ENCODE measurements around the gene MBD3.

MBD3 gene

GRCh38 chr19:1576242-1577089, 16.2 kb downstream of the MBD3 start:
- TF ChIP-seq CTCF (IDR thresholded peaks at IDR 0.05; ENCODE audit: unreplicated experiment in 3 of 3): no peak
- H3K36me3 Mint-ChIP-seq (ENCODE audit: low read depth): peaks cover 23% of the 10 kb centered on the region
- no peaks in the 10 kb centered on the region for H3K9me3 Mint-ChIP-seq
- no peak overlapping the region for H3K27ac Mint-ChIP-seq
- no peaks in the 10 kb centered on the region for H3K4me1 Mint-ChIP-seq
- no peaks in the 10 kb centered on the region for H3K27me3 Mint-ChIP-seq (ENCODE audit: low read depth)
- no peak overlapping the region for H3K4me3 Mint-ChIP-seq

DNA sequence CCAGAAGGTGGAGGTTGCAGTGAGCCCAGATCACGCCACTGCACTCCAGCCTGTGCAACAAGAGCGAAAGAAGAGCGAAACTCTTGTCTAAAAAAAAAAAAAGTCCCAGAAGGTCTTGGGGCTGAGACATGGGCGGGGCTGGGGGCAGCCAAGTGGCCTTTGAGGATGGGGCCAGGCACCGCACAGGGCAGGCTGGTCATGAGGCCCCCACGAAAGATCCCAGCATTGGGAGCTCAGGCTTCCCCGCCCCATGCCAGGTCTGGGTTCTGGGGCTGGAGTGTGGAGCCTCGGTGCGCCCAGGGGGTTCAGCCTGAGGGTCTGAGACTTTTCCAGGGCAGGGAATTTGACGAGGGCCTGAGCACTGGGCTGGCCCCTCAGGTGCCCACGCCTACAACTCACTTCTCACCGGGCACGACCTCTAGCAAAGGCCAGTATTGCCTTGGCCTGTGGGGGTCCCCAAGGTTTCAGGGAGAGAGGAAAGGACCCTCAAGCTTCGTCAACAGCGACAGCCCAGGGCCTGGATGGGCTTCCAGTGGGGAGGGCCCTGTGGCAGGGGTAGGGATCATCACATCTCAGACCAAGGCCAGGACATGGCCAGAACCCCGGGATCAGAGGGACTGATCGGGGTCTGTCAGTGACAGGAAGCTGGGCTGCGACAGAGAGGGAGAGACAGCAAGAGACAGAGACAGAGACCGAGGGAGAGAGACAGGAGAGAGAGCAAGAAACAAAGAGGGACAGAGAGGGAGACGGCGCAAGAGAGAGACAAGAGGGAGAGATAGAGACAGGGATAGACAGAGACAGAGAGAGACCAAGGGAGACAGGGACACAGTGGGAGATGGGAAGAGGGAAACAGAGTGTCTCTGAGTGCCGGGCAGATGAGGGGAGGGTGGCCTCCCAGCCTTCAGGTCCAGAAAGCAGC, 17.1 kb downstream of the MBD3 start:
- Mint-ChIP-seq H3K27me3 (ENCODE audit: low read depth) (no peaks in the 10 kb centered on the region), H3K9me3 (no peaks in the 10 kb centered on the region), H3K4me3 (no peak overlapping the region), H3K27ac (no peak overlapping the region), H3K4me1 (no peaks in the 10 kb centered on the region), H3K36me3 (ENCODE audit: low read depth) (peaks cover 16% of the 10 kb centered on the region)
- no peak for TF ChIP-seq CTCF (IDR thresholded peaks at IDR 0.05; ENCODE audit: unreplicated experiment in 3 of 3)

GRCh38 chr19:1574354-1575136, 18.1 kb downstream of the MBD3 start:
- H3K9me3 Mint-ChIP-seq: no peaks in the 10 kb centered on the region
- H3K27ac Mint-ChIP-seq: no peak overlapping the region
- peaks cover 4% of the 10 kb centered on the region for H3K27me3 Mint-ChIP-seq (ENCODE audit: low read depth)
- H3K36me3 Mint-ChIP-seq (ENCODE audit: low read depth): peaks cover 7% of the 10 kb centered on the region
- H3K4me3 Mint-ChIP-seq: no peak overlapping the region
- no peak for TF ChIP-seq CTCF (IDR thresholded peaks at IDR 0.05; ENCODE audit: unreplicated experiment in 3 of 3)
- H3K4me1 Mint-ChIP-seq: no peaks in the 10 kb centered on the region

GRCh38 chr19:1572795-1573194, 19.9 kb downstream of the MBD3 start:
- Mint-ChIP-seq H3K4me3 (no peak overlapping the region), H3K27ac (no peak overlapping the region), H3K27me3 (ENCODE audit: low read depth) (peaks cover 5% of the 10 kb centered on the region), H3K9me3 (no peaks in the 10 kb centered on the region), H3K4me1 (no peaks in the 10 kb centered on the region), H3K36me3 (ENCODE audit: low read depth) (peaks cover 4% of the 10 kb centered on the region)
- no peak for TF ChIP-seq CTCF (IDR thresholded peaks at IDR 0.05; ENCODE audit: unreplicated experiment in 3 of 3)

DNA sequence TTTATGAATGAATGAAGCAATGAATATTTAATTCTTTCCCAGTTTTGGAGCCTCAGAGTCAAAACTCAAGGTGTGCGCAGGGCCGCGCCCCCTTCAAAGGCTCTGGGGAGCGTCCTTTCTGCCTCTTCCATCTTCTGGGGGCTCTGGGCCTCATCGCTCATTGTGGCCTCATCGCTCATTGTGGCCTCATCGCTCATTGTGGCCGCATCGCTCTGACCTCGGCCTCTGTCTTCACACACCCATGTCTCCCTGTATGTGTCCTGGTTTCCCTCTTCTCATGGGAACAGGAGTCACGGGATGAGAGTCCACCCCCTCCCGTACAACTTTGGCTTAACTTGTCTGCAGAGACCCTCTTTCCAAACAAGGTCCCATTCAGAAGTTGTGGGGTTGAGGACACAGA, 21.3 kb downstream of the MBD3 start:
- Mint-ChIP-seq H3K27ac (peak overlapping the region in 2 of 3 experiments; percentile 46 to 57), H3K4me3 (peak overlapping the region; percentile 41 to 74 (median 49)), H3K4me1 (no peaks in the 10 kb centered on the region), H3K36me3 (ENCODE audit: low read depth) (peaks cover 4% of the 10 kb centered on the region), H3K27me3 (ENCODE audit: low read depth) (peaks cover 5% of the 10 kb centered on the region), H3K9me3 (no peaks in the 10 kb centered on the region)
- TF ChIP-seq CTCF (IDR thresholded peaks at IDR 0.05; ENCODE audit: unreplicated experiment in 3 of 3): no peak

All from nephron (organoid).